Mesenteric fat pad (tissue), 1 donor: Measurements from ENCODE around the gene NR5A1. TPM values are rescaled to one million over a fixed set of nuclear protein-coding genes. Genes with fewer than 3 reads are reported as not detected.

Experiments
- DNase-seq: peaks from one replicate; pipeline ENCODE4 v3.0.0-alpha.2; 2020; ENCODE audit warnings: low spot score
- total RNA-seq: library from RNA; stranded (reverse); fragmentation: NEBNext Ultra II Directional; extraction: Animal tissue kit (Norgen Biotek cat#: 25700); gene quantifications from one replicate; pipeline ENCODE4 v1.2.1, GENCODE V29; 2021
- donor health status: DM: yes; HTN: yes; CAD: no.

NR5A1 gene
- total RNA-seq, 1 donor from 2014 or later = not detected

- DNase-seq = no peak
Measured at GRCh38 chr9:124444166-124444565, 63.0 kb downstream of the NR5A1 start.

- DNase-seq = no peak
Measured at GRCh38 chr9:124443625-124444024, 63.6 kb downstream of the NR5A1 start.

GRCh38 chr9:124442826-124443225 lies 64.4 kb downstream of the NR5A1 start:
- no peak for DNase-seq

GRCh38 chr9:124442379-124442778 lies 64.8 kb downstream of the NR5A1 start:
- no peak for DNase-seq

- DNase-seq = peak; percentile 33
Measured at GRCh38 chr9:124441291-124441690, 65.9 kb downstream of the NR5A1 start.

GRCh38 chr9:124440786-124441185 lies 66.4 kb downstream of the NR5A1 start:
- peak; percentile 77 for DNase-seq

GRCh38 chr9:124439686-124440243 lies 67.4 kb downstream of the NR5A1 start:
- peak; percentile 71 for DNase-seq

- DNase-seq = no peak
Measured at GRCh38 chr9:124439086-124439485, 68.1 kb downstream of the NR5A1 start.

- peak; percentile 74 for DNase-seq
Measured at GRCh38 chr9:124438091-124438490, 69.1 kb downstream of the NR5A1 start.

- peak; percentile 64 for DNase-seq
Measured at GRCh38 chr9:124437086-124437485, 70.1 kb downstream of the NR5A1 start.

GRCh38 chr9:124436320-124436719 lies 70.9 kb downstream of the NR5A1 start:
- DNase-seq = no peak

Other genes starting within 250 kb of the NR5A1 start
- 97.9 TPM for gene NEK6, start 249.4 kb downstream of the NR5A1 start, total RNA-seq
- gene PSMB7, start 92.0 kb downstream of the NR5A1 start, total RNA-seq = 114 TPM
- gene ADGRD2, start 56.9 kb downstream of the NR5A1 start, total RNA-seq = not detected